Embryonic facial prominence (tissue), 1 donor: ENCODE data around the gene POLRMT.
"Not testable (repeated sequence)": the region's sequence is repeated elsewhere in the genome, so short reads cannot be mapped to it uniquely, and the experiment has no call there.

Experiments used
- DNase-seq: peaks from one replicate; pipeline ENCODE4 v3.0.0-alpha.2; 2016; ENCODE audit errors: extremely low spot score

POLRMT gene

GRCh38 chr19:593505-593904 lies 39.8 kb downstream of the POLRMT start:
- no peak for DNase-seq

- no peak for DNase-seq
Measured at GRCh38 chr19:593055-593454, 40.3 kb downstream of the POLRMT start.

GRCh38 chr19:592101-592500 lies 41.2 kb downstream of the POLRMT start:
- DNase-seq: no peak

DNA sequence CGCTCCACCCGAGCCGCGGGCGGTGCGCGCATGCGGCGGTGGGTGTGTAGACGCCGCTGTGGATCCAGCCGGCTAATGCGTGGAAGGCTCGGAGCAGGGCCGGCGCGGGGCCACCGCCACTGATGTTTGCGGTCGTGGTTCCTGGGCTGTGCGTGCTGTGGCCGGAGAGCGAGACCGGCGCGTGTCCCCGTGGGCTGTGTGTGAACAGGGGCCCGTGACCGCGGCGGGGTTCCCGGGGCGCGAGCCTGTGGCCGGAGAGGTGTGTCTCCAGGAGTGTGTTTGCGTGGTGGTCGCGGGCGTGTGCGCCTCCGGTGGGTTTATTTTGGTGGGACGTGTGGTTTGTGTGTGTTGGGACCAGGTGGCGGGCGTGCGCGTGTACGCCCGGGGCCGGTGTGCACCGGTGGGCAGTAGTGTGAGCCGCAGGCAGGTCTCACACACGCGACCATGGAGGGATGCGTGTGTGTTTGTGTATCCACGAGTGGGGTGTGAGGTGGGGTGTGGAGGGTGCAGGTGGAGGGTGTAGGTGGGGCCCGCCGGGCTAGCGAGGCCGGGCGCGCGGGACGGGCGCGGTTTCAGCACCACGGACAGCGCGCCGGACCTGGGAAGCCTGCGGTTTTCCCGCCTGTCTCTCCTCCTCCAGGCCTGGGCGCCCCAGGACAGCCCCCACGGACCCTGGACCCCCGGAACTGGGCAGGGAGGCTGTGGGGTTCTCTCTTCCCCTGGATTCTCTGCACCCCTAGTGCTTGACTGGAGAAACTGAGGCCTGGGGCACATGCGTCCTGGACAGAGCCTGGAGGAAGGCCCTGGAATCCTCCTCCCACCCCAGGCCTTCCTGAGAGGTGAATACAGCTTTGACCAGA lies 42.0 kb downstream of the POLRMT start:
- no peak for DNase-seq

DNA sequence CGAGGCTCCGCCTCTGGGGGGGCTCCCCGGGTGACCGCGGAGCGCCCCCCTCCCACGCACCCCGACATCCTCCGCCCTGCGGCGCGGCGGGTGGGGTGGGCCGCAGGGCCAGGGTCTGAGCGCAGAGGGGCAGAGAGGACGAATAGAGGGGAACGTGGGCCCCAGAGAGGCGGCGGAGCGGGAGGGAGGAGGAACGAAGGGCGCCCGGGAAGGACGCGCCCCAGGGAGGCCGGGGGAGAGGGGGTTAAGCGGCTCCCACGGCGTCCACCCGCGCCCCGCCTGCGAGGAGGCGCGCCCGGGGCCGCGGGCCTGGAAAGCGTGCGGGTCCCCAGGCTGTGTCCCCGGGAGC lies 42.6 kb downstream of the POLRMT start:
- no peak for DNase-seq

- DNase-seq: no peak
Measured at GRCh38 chr19:590396-590745, 43.0 kb downstream of the POLRMT start.

- no peak for DNase-seq
Measured at GRCh38 chr19:589693-590395, 43.5 kb downstream of the POLRMT start, which contains the start of gene HCN2. Gene HCN2 (plus strand): TSS chr19:589881. CDS start chr19:589946, 65 bp downstream.

- DNase-seq: no peak
Measured at GRCh38 chr19:588741-589692, 44.3 kb downstream of the POLRMT start.

- no peak for DNase-seq
Measured at GRCh38 chr19:588093-588740, 45.1 kb downstream of the POLRMT start.

DNA sequence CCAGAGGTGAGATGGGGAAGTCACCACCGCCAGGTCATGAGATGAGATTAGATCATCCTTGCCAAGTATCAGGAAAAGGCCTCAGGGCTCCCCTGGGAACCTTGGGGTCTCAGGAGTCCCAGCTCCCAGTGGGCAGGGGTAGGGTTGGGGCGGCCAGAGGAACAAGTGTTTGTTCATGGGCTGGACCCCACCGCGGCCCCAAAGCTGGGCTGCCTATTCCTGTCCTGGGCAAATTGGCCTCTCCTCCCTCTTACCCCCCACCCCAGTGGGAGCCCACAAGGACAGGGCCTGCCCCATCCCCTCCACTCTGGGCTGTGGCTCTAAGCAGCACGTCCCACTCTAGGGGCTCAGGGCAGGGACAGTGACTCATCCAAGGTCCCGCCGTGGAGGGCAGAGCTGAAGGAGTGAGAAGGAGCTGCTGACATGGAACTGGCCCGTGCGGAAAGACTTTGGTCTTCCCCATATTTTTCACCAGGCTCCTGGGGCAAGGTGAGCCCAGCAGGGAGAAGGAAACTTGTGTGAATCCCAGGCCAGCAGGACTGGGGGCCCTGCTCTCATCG lies 47.7 kb downstream of the POLRMT start:
- no peak for DNase-seq

GRCh38 chr19:585146-585545 lies 48.2 kb downstream of the POLRMT start:
- not testable (repeated sequence) for DNase-seq

DNA sequence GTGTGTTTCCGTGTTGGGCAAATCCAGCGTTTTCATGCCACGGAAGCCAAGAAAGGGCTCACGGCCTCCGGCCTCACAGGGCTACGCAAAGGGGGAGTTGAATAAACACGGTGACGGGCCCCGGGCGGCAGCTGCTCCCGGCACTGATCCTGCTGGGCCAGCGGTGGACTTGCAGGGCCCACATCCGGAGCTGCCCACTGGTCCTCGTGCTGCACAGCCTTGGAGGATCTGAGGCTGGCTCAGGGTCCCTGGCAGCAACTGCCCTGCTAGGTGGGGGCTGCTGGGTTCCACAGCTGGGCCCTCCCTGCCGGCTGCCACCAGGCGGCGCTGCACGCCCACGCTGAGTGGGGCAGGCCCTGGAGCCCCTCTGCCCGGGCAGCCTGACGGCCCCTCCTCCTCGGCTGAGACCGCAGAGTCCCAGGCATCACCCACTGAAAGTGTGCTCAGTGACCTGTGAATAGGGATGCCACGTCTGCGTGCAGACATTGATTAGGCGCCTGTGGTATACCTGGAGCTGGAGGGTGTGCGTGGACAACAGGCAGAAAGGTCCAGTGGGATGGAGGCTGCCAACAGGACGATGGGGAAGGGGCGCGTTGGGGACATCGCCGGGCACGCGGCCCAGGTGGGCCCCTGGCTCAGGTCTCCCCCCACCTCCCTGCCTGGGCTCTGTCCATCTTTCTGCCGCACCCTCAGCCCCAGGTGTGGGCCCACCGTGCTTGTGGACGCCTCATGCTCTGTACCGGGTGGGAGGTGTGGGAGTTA lies 48.9 kb downstream of the POLRMT start:
- DNase-seq: no peak

DNA sequence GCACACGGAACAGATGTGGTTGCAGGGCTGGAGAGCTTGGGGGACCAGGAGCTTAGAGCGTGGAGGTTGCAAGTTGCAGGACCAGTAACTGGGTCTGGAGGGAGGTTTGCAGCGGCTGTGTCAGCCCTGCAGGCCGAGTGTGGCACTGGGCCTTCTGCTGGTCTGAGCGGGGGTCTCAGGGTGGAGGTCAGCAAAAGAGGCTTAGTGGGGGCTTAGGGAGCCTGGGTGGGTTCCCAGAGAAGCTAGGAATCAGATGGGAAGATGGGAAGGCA lies 49.4 kb downstream of the POLRMT start:
- DNase-seq: no peak

DNA sequence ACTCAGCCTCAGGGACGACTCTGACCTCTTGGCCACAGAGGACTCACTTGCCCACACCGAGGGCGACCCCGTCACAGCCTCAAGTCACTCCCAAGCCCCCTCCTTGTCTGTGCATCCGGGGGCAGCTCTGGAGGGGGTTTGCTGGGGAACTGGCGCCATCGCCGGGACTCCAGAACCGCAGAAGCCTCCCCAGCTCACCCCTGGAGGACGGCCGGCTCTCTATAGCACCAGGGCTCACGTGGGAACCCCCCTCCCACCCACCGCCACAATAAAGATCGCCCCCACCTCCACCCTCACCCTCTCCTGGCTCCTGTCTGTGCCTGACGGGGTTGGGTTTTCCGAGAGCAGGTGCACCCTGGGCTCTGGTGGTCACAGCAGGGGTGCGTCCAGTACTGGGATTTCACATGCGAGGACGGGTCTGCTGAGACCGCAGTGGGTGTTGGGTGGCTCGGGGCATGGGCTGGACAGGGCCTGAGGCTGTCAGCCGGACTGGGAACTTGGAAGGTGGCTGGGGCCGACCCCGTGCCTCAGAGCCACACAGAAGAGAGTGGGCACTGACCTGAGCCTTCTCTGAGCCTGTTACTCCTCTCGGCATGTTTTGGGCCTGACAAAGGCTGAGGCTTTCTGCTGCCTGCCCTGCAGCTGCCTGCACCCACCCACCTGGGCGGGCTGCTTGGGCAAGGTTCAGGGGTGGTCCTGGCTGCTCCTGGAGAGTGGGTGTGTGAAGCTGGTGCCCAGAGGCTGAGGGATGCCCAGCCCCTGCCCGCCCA lies 50.0 kb downstream of the POLRMT start:
- no peak for DNase-seq

GRCh38 chr19:582497-583197 lies 50.7 kb downstream of the POLRMT start:
- DNase-seq: no peak

- DNase-seq: no peak
Measured at GRCh38 chr19:581399-582111, 51.8 kb downstream of the POLRMT start.

GRCh38 chr19:580274-580835 lies 53.0 kb downstream of the POLRMT start:
- no peak for DNase-seq

- DNase-seq: no peak
Measured at GRCh38 chr19:579842-580155, 53.5 kb downstream of the POLRMT start.
